Activated naive CD4-positive, alpha-beta T cell treated with Interleukin-2 at 50 U/mL for 16 hours (primary cell): ENCODE results near the gene ASMT.
"Not testable (repeated sequence)": the region's sequence is repeated elsewhere in the genome, so short reads cannot be mapped to it uniquely, and the experiment has no call there.

Experiments
- DNase-seq: peaks from one replicate; pipeline ENCODE4 v3.0.0-alpha.2; 2020

The ASMT gene

DNA sequence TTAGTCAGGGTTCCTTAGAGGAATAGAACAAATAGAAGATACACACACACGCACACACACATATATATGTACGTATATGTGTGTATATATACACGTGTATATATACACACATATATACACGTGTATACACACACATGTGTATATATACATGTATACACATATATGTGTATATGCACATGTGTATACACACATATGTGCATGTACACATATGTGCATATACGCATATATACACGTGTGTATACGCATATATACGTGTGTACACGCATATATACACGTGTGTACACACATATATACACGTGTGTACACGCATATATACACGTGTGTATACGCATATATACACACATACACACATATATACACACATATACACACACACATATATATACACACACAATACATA, 41.5 kb downstream of the ASMT start:
- no peak for DNase-seq

DNA sequence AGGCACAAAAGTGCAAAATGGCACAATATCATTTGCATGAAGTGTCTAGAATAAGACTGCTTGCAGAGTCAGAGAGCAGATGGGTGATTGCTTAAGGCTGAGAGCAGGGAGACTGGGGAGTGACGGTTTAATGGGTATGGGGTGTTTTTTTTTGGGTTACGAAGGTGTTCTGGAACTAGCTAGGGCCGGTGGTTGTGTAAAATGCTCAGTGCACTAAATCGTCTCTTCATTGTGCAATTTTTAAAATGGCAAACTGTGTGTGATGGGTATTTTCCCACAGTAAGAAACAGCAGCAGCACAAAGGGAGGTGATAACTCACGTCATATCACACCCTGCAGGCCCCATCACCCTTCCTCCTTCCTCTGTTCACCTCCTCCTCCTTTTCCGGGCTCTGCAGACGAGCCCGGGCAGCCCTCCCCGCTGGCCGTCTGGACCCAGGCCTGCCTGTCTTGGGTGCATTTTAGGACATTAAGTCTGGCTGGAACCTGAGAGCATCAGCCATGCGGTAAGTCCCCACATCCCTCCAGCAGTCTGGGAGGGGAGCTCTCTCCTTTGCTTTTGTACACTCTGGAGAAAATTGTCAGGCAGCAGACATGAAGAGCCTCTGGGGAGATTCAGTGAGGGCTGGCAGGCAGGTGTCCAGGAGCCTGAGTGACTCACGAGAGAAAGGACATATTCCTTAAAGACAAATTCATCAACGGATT, 42.7 kb downstream of the ASMT start:
- DNase-seq: peak; percentile 47

DNA sequence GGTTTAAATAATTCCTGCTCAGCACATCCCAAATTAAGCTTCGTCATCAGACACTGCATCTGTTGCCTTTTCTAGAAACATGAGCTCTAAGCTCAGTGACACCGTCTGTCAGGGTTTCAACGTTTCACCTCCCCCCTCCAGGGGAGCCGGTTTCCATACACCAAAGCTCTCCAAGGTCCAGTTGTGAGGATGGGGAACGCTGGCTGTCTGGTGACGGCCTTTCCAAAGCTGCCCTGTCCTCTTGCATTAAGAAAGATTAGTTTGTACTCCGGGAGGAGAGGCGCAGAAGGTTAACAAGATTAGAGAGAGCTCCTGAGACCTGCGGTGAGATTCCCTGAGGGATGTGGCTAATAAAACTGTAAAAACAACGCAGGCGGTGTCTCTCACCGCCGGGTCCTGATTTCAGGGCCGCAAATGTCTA, 43.2 kb downstream of the ASMT start:
- peak; percentile 4 for DNase-seq

DNA sequence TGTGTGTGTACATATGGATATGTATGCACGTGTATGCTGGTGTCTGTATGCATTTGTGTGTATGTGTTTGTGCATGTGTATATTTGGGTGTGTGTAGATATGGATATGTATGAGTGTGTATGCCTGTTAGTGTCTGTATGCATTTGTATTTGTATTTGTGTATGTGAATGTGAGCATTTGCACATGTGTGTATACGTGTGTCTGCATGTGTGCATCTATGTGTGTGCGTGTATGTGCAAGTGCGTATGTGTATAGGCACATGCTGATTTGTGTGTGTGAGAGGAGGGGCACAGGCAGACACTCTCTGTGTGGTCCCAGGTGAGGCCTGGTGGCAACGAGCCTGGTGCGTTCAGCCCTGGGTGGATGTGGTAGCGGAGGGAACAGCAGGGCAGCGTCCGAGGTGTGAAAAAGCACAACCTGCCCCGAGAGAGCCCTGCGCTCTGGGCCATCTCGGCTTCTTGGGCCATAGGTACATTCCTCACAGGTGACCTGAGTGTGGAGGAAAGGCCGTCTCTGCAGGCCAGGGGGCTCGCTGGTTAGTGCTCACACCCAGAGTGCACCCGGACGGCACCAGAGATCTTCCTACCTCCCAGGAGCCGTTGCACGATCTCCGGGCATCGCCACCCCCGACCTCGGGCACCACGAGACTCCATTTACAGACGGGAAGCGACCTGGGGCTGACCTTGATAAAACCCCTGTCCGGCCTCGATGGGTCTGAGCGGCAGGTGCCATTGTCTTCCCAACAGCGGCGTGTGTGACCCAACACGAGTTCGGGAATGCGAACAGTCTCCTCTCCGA, 45.0 kb downstream of the ASMT start:
- no peak for DNase-seq

DNA sequence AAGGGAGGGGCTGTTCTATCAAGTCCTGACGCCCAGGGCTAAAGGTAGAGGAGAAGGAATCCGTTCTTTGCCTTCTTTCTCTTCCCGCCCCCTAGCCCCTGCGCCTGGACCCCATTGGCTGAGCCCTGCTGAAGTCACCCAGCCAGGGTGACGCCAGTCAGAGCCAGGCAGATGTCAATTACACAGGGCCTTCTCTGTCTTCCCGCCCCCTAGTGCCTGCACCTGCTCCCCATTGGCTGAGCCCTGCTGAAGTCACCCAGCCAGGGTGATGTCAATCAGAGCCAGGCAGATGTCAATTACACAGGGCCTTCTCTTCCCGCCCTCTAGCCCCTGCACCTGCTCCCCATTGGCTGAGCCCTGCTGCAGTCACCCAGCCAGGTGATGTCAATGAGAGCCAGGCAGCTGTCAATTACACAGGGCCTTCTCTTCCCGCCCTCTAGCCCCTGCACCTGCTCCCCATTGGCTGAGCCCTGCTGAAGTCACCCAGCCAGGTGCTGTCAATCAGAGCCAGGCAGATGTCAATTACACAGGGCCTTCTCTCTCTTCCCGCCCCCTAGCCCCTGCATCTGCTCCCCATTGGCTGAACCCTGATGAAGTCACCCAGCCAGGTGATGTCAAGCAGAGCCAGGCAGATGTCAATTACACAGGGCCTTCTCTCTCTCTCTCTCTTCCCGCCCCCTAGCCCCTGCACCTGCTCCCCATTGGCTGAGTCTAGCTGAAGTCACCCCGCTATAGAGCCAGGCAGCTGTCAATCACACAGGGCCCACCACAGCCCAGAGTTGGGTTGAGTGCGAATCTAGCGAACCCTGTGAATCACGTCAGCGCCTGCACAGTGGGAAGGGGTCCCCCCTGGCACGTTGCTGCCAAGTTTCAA, 46.4 kb downstream of the ASMT start:
- peak; percentile 4 for DNase-seq

DNA sequence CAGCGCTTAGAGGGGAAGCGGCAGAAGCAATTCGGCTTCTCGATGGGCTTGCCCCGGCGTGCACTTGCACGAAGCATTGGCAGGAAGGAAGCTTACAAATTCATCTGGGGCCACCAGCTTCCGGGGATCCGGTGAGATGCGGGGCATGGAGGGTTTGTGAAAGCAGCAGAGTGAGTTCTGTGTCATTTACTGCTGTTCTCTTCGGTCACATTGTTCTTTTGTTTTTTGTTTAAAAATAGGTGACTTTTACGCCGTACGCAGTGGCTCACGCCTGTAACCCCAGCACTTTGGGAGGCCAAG, 47.0 kb downstream of the ASMT start:
- no peak for DNase-seq

DNA sequence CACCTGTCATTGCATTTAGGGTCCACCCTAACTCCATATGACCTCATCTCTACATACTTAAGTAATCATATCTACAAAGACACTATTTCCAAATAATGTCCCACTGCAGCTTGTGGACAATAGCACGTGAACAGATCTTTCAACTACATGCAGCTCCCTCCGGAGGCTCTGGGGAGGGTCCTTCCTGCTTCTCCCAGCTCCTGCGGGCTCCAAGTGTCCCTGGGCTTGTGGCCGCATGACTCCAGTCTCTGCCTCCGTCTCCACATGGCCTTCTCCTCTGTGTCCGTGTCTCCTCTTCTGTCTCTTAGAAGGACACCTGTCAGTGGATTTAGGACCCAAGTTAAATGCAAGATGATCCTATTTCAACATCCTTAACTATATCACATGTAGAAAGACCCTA, 52.7 kb downstream of the ASMT start:
- DNase-seq: no peak

DNA sequence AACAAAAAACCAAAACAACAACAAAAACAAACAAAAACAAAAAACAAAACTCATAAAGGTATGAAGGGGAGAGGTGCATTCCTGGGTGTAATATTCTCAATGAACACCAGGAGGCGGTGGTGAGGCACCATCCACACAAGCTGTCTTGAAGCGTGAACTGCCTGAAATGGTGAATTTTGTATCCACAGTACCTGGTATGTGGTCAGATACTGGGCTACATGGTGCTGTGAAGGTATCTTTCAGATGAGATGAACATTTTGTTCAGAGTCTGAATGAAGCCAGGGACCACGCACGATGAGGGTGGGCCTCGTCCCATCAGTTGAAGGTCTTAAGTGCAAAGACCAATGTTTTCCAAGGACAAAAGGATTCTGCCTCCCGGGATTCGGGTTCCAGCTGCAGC, 58.5 kb downstream of the ASMT start:
- peak; percentile 46 for DNase-seq

DNA sequence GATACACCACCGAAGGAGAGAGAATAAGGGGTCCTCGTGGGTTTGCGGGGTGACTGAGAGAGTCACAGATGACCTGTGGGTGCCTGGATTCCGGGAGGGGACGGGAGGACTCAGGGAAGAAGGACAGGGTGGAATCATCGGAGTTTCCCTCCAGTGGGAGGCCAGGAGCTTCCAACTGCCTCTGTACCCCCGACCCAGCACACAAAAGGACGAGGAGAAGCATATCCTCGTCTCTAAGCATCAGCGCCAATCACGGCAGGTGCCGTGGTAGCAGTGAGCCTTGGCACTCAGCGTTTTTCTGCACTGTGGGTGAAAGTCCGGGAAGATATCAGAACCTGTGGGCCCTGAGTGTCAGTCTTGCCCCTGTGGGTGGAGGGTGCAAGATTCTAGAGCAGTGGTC, 62.0 kb downstream of the ASMT start:
- no peak for DNase-seq

DNA sequence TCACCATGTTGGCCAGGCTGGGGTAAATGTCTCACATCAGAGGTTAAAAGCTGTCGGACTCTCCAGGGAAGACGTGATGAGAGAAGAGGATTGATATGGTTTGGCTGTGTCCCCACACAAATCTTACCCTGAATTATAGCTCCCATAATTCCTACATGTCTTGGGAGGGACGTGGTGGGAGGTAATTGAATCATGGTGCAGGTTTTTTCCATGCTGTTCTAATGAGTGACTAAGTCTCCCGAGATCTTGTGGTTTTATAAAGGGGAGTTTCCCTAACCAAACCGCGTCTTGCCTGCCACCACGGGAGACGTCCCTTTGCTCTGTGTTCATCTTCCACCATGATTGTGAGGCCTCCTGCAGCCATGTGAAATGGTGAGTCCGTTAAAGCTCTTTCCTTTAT, 64.4 kb downstream of the ASMT start:
- DNase-seq: peak; percentile 31

DNA sequence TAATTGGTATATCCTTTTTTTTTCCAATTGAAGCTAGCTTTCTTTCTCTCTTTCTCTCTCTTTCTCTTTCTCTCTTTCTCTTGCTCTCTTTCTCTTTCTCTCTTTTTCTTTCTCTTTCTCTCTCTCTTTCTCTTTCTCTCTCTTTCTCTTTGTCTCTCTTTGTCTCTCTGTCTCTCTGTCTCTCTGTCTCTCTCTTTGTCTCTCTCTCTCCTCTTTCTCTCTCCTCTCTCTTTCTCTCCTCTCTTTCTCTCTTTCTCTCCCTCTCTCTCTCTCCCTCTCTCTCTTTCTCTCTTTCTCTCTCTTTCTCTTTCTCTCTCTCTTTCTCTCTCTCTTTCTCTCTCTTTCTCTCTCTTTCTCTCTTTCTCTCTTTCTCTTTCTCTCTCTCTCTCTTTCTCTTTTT, 66.6 kb downstream of the ASMT start:
- DNase-seq: no peak

DNA sequence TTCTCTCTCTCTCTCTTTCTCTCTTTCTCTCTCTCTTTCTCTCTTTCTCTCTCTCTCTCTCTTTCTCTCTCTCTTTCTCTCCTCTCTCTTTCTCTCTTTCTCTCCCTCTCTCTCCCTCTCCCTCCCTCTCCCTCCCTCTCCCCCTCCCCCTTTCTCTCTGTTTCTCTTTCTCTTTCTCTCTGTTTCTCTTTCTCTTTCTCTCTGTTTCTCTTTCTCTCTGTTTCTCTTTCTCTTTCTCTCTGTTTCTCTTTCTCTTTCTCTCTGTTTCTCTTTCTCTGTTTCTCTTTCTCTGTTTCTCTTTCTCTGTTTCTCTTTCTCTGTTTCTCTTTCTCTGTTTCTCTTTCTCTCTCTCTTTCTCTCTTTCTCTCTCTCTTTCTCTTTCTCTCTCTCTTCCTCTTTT, 67.0 kb downstream of the ASMT start:
- DNase-seq: not testable (repeated sequence)

DNA sequence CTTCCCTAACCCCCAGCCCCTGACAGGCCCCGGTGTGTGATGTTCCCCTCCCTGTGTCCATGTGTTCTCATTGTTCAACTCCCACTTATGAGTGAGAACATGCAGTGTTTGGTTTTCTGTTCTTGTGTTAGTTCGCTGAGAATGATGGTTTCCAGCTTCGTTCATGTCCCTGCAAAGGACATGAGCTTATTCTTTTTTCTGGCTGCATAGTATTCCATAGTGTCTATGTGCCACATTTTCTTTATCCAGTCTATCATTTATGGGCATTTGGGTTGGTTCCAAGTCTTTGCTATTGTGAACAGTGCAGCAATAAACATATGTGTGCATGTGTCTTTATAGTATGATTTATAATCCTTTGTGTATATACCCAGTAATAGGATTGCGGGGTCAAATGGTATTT, 67.6 kb downstream of the ASMT start:
- not testable (repeated sequence) for DNase-seq

DNA sequence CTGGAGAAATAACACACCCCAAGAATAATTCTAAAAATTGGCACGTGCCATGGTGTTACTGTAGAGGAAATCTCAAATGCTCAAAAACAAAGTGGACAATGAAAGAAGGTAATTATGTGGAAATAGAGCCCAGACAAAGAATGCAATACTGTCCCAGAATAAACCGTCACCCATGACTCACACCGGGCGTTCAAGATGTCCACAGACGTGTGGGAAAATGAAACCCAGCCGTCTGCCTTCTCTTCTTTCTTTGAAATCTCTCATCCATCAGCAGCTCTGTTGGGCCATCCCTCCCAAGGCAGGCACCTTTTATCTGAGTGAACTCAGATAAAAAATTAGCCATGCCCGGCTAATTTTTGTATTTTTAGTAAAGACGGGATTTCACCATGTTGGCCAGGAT, 70.0 kb downstream of the ASMT start:
- not testable (repeated sequence) for DNase-seq

DNA sequence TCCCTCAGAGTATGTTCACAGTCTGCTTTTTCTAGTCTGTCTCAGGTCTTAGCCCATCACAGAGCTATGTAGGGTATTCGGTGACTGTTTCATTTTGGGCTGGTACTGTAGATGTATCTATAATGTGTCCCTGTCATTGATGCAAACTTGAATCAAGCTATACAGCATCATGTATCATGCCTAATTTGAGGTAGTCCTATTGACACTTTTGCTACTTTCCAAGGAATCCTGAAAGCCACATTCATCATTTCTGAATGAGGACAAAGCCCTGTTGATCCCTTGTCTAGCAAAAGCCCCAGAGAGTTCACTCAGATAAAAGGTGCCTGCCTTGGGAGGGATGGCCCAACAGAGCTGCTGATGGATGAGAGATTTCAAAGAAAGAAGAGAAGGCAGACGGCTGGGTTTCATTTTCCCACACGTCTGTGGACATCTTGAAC, 70.6 kb downstream of the ASMT start:
- not testable (repeated sequence) for DNase-seq

DNA sequence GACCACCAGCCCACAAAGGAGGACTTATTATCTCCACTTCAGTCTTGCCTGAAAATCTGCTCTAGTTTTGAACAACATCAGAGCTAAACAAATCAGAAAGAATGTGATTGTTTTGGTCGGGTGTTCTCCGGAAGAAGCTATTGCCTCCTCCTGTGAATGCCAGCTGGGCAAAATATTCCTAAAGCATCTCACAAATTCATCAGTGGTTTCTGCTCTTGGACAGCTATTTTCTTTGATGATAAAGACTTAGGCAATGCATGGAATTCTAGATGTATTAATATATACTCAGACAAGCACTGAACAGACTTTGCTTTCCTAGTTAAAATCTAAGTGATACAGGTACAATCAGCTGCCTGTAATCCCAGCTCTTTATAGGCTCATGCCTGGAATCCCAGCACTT, 71.8 kb downstream of the ASMT start:
- no peak for DNase-seq
